Glutamatergic neuron (in vitro differentiated cells): Measurements from ENCODE around the gene ANO1. TPM values are rescaled to one million over a fixed set of nuclear protein-coding genes. Genes with fewer than 3 reads are reported as not detected.

Source experiments
- DNase-seq: peaks from one replicate; pipeline ENCODE4 v3.0.0; 2022
- H3K27ac Mint-ChIP-seq: one replicate; pipeline ENCODE4 v1.8.0; 2020; ENCODE audit warnings: mild to moderate bottlenecking, mixed read lengths, inconsistent platforms; ENCODE audit not compliant: unreplicated experiment
- H3K27me3 Mint-ChIP-seq: one replicate; pipeline ENCODE4 v1.8.0; 2020; ENCODE audit warnings: mild to moderate bottlenecking, moderate library complexity, mixed read lengths, inconsistent platforms; ENCODE audit not compliant: unreplicated experiment
- H3K36me3 Mint-ChIP-seq: one replicate; pipeline ENCODE4 v1.8.0; 2020; ENCODE audit warnings: mild to moderate bottlenecking, mixed read lengths, inconsistent platforms; ENCODE audit not compliant: unreplicated experiment
- H3K4me1 Mint-ChIP-seq: one replicate; pipeline ENCODE4 v1.8.0; 2020; ENCODE audit warnings: mild to moderate bottlenecking, low read depth, mixed read lengths, inconsistent platforms; ENCODE audit not compliant: unreplicated experiment
- H3K4me3 Mint-ChIP-seq: one replicate; pipeline ENCODE4 v1.8.0; 2020; ENCODE audit warnings: mild to moderate bottlenecking, mixed read lengths, inconsistent platforms; ENCODE audit not compliant: unreplicated experiment
- H3K9me3 Mint-ChIP-seq: one replicate; pipeline ENCODE4 v1.8.0; 2020; ENCODE audit warnings: mild to moderate bottlenecking, moderate library complexity, mixed read lengths, inconsistent platforms; ENCODE audit not compliant: unreplicated experiment
- total RNA-seq: library from RNA; stranded (reverse); fragmentation: NEBNext Ultra II Directional; extraction: Animal tissue kit (Norgen Biotek cat#: 25700); gene quantifications from one replicate; pipeline ENCODE4 v1.2.1, GENCODE V29; 2021; ENCODE audit not compliant: unreplicated experiment
- TF ChIP-seq, protein P1 (sequence below): fragments of 200-600 bp; sonication (generic); IDR thresholded peaks from one replicate; pipeline ENCODE4 v1.5.0; 2021; ENCODE audit not compliant: partially characterized antibody, unreplicated experiment

ANO1 gene
- total RNA-seq, 1 donor from 2014 or later, result not detected

DNA sequence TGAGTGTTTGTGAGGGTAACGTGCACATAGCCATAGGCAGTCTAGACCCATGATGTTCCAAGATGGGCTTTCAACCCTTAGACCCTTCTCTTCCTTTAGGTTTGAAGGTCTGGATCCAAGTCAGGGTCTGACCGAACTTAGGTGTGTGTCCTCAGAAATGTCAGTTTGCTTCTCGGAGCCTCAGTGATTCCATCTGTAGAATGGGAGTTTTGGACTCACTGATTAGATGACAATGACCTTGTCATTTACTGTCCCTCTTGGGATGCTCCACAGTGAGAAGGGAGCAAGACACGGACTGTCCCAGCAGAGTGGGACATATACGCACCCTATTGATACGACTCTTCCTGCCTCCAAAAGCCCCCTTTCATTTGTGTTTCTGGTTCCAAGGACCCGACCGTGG, 37.7 kb downstream of the ANO1 start:
- no peak for DNase-seq
- TF ChIP-seq, protein P1, sequence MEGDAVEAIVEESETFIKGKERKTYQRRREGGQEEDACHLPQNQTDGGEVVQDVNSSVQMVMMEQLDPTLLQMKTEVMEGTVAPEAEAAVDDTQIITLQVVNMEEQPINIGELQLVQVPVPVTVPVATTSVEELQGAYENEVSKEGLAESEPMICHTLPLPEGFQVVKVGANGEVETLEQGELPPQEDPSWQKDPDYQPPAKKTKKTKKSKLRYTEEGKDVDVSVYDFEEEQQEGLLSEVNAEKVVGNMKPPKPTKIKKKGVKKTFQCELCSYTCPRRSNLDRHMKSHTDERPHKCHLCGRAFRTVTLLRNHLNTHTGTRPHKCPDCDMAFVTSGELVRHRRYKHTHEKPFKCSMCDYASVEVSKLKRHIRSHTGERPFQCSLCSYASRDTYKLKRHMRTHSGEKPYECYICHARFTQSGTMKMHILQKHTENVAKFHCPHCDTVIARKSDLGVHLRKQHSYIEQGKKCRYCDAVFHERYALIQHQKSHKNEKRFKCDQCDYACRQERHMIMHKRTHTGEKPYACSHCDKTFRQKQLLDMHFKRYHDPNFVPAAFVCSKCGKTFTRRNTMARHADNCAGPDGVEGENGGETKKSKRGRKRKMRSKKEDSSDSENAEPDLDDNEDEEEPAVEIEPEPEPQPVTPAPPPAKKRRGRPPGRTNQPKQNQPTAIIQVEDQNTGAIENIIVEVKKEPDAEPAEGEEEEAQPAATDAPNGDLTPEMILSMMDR, result no peak
- H3K4me1 Mint-ChIP-seq, result peaks cover 10% of the 10 kb centered on the region

DNA sequence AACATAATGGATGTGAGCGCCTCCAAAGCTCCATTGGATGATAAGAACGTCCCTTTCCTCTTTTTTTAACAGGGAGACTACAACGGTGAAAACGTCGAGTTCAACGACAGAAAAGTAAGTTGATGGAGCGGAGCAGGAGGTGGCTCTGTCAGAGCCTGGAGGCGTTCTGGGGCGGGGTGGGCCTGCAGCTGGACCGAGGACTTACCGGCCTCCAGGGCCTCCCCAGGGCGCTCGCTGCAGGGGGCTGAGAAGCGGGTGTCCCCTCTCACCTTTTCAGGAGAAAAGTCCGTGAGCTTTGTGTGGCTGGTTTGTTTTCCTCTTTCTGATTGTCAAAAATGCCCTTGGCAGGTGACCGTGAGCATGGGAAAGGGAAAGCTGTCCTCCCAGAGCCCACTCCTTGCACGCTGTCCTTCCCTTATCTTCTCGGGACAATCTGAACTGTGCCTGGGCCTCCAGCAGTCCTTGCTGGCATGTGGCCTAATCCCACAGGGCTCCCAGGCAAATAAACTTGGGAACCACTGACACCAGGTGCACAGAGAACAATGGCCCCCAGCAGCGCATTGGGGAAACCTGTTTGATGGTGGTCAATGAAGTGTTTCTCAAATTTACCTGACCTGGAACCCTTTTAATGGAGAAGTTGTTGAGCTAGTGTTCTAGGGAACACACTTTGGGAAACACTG, 38.4 kb downstream of the ANO1 start:
- Mint-ChIP-seq H3K27ac (no peak overlapping the region), H3K4me3 (no peak overlapping the region), H3K9me3 (peaks cover 10% of the 10 kb centered on the region), H3K27me3 (peaks cover 17% of the 10 kb centered on the region), H3K4me1 (peaks cover 5% of the 10 kb centered on the region), H3K36me3 (peaks cover 8% of the 10 kb centered on the region)
- no peak for DNase-seq
- TF ChIP-seq, protein P1, result no peak

More for the DNA sequence above, 37.7 kb downstream of the ANO1 start:
- Mint-ChIP-seq H3K9me3 (peaks cover 10% of the 10 kb centered on the region), H3K4me3 (no peak overlapping the region), H3K36me3 (peaks cover 8% of the 10 kb centered on the region), H3K27me3 (peaks cover 16% of the 10 kb centered on the region), H3K27ac (no peak overlapping the region)

DNA sequence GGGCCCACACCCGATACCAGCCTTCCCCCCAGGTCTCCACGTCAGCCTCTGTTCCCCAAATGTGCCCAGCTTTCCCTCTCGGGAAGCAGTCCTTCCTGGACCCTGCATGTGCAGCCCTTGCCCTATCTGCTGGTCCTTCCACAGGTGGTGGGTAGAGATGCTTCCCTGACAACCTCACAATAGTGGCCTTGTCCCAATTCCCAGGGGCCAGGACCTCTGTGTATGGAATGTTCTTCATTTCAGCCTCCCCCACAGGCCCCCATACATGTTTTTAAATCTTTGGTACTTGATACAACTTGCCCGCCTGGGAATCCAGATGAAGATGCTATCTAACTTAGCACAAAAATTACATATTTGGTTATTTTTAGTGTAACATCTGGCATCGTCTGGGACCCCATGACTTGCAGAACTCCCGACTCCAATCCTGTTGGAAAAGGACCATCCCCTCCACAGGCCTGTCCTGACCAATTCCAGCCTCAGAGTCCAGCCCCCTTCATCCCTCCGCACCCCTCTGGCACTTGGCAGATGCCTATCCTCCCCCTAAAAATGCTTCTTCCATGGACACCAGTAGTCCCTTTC, 39.5 kb downstream of the ANO1 start:
- no peak for DNase-seq
- Mint-ChIP-seq H3K27me3 (peaks cover 16% of the 10 kb centered on the region), H3K4me1 (peaks cover 2% of the 10 kb centered on the region), H3K27ac (no peak overlapping the region), H3K36me3 (peaks cover 8% of the 10 kb centered on the region), H3K9me3 (peaks cover 10% of the 10 kb centered on the region), H3K4me3 (no peak overlapping the region)
- TF ChIP-seq, protein P1, result no peak

DNA sequence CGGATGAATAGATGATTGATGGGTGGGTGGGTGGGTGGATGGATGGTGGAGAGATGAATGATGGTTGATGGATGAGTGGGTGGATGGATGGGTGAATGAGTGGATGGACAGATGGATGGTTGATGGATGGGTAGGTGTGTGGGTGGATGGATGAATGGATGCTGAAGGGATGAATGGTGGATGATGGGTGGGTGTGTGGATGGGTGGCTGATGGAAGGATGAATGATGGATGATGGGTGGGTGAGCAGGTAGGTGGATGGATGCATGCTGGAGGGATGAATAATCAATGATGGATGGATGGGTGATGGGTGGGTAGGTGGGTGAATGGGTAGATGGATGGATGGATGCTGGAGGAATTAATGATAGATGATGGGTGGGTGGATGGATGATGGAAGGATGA, 40.5 kb downstream of the ANO1 start:
- H3K4me1 Mint-ChIP-seq, result peaks cover 2% of the 10 kb centered on the region
- H3K27me3 Mint-ChIP-seq, result peaks cover 16% of the 10 kb centered on the region
- H3K9me3 Mint-ChIP-seq, result peaks cover 10% of the 10 kb centered on the region
- no peak overlapping the region for H3K27ac Mint-ChIP-seq
- TF ChIP-seq, protein P1, result no peak
- DNase-seq, result no peak
- no peak overlapping the region for H3K4me3 Mint-ChIP-seq
- H3K36me3 Mint-ChIP-seq, result peaks cover 8% of the 10 kb centered on the region

DNA sequence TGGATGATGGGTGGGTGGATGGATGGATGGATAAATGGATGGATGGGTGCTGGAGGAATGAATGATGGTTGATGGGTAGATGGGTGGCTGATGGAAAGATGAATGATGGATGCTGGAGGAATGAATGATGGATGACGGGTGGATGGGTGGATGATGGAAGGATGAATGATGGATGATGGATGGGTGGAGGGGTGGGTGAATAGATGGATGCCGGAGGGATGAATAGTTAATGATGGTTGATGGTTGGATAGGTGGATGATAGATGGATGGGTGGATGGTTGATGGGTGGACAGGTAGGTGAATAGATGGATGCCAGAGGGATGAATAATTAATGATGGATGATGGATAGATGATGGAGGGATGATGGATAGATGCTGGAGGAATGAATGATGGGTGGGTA, 41.4 kb downstream of the ANO1 start:
- H3K27me3 Mint-ChIP-seq, result peaks cover 15% of the 10 kb centered on the region
- H3K27ac Mint-ChIP-seq, result no peak overlapping the region
- TF ChIP-seq, protein P1, result no peak
- peaks cover 2% of the 10 kb centered on the region for H3K4me1 Mint-ChIP-seq
- DNase-seq, result no peak
- H3K9me3 Mint-ChIP-seq, result peaks cover 7% of the 10 kb centered on the region
- H3K4me3 Mint-ChIP-seq, result no peak overlapping the region
- H3K36me3 Mint-ChIP-seq, result peaks cover 8% of the 10 kb centered on the region
